ENCODE measurements around the gene GRAMD1B. TPM values are rescaled to one million over a fixed set of nuclear protein-coding genes. Genes with fewer than 3 reads are reported as not detected.
"Not testable (repeated sequence)": the region's sequence is repeated elsewhere in the genome, so short reads cannot be mapped to it uniquely, and the experiment has no call there.

The GRAMD1B gene
- total RNA-seq, 6 donors from 2014 or later = 5.8 to 132 (median 10.1) TPM

DNA sequence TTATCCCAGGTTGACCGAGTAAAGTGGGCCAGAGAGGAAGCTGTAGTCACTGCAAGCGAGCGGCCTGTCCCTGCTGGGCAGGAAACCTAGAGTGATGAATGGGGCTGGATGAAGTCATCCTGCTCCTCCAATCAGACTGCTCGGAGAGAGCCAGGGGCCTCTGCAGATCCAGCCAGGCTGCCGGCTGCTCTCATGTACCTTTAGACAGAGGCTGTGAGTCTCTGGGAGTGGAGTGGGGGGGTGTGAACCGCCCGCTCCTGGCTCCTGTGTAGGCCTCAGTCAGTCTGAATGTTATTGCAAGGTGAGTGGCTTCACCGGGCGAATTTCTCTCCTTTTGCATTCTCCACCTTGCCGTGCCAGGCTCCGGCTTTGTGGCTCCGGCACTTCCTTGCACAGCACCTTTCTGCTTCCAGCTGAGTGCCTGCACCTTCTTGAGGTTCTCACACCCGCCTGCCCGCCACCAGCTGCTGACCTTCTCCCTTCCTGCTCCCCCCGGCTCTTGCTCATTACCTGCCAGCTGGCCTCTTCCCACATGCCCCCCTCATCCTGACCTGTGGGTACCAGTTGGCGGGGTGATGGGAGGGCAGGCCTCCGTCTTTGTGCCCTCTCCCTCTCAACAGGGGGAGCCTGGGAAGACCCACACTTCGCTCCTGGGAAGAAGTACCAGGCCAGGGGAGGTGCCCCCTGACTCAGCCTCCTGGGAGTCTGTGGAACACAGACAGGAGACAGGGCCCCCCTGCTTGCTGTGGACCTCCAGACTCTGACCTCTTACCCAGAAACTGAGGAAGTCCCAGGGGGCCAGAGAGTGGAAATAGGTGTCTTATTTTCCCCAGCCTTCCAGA lies 79.9 kb downstream of the GRAMD1B start:
- Histone ChIP-seq H3K36me3 (no peaks in the 10 kb centered on the region), H3K27me3 (no peaks in the 10 kb centered on the region), H3K27ac (no peak overlapping the region), H3K4me3 (no peak overlapping the region), H3K4me1 (no peaks in the 10 kb centered on the region), H3K9me3 (no peaks in the 10 kb centered on the region)
- 79 to 83% methylated on average over 12 to 18 of the region's 18 CpGs for WGBS, 2 donors
- DNase-seq (peak in 1 of 2 donors; percentile 46), ATAC-seq (ENCODE audit: low FRiP score in 2 of 2) (no peak)
- TF ChIP-seq, protein P1, sequence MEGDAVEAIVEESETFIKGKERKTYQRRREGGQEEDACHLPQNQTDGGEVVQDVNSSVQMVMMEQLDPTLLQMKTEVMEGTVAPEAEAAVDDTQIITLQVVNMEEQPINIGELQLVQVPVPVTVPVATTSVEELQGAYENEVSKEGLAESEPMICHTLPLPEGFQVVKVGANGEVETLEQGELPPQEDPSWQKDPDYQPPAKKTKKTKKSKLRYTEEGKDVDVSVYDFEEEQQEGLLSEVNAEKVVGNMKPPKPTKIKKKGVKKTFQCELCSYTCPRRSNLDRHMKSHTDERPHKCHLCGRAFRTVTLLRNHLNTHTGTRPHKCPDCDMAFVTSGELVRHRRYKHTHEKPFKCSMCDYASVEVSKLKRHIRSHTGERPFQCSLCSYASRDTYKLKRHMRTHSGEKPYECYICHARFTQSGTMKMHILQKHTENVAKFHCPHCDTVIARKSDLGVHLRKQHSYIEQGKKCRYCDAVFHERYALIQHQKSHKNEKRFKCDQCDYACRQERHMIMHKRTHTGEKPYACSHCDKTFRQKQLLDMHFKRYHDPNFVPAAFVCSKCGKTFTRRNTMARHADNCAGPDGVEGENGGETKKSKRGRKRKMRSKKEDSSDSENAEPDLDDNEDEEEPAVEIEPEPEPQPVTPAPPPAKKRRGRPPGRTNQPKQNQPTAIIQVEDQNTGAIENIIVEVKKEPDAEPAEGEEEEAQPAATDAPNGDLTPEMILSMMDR (IDR thresholded peaks at IDR 0.05) = no peak
- no peak for TF ChIP-seq POLR2A (IDR thresholded peaks at IDR 0.05)
- TF ChIP-seq EP300 (IDR thresholded peaks at IDR 0.05) = no peak
- no peak for TF ChIP-seq POLR2AphosphoS5 (IDR thresholded peaks at IDR 0.05)

DNA sequence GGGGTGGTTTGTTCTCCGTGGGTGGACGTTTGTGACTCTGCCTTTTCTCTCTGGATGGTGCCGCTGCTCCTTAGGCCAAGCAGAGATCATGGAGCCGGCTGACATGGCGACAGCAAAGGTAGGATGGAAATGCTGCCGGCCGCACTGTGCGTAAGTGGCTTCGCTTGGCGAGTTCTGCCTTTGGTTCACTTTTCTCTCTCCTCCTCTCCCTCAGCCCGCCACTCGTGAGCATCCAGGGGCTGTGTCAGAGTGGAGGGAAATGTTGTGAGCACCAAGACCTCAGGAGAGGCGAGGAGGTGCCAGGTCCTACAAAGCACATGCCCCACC lies 80.5 kb downstream of the GRAMD1B start:
- no peaks in the 10 kb centered on the region for H3K4me1 ChIP-seq
- H3K27me3 ChIP-seq = no peaks in the 10 kb centered on the region
- no peaks in the 10 kb centered on the region for H3K36me3 ChIP-seq
- TF ChIP-seq POLR2A (IDR thresholded peaks at IDR 0.05) (no peak), EP300 (IDR thresholded peaks at IDR 0.05) (no peak), POLR2AphosphoS5 (IDR thresholded peaks at IDR 0.05) (no peak)
- TF ChIP-seq, protein P1 (IDR thresholded peaks at IDR 0.05) = no peak
- no peak overlapping the region for H3K27ac ChIP-seq
- H3K4me3 ChIP-seq = no peak overlapping the region
- peak in 1 of 2 donors; percentile 5 for ATAC-seq (ENCODE audit: low FRiP score in 2 of 2)
- 95 to 97% methylated on average over 13 of the region's 13 CpGs for WGBS, 2 donors
- DNase-seq = no peak
- no peaks in the 10 kb centered on the region for H3K9me3 ChIP-seq

DNA sequence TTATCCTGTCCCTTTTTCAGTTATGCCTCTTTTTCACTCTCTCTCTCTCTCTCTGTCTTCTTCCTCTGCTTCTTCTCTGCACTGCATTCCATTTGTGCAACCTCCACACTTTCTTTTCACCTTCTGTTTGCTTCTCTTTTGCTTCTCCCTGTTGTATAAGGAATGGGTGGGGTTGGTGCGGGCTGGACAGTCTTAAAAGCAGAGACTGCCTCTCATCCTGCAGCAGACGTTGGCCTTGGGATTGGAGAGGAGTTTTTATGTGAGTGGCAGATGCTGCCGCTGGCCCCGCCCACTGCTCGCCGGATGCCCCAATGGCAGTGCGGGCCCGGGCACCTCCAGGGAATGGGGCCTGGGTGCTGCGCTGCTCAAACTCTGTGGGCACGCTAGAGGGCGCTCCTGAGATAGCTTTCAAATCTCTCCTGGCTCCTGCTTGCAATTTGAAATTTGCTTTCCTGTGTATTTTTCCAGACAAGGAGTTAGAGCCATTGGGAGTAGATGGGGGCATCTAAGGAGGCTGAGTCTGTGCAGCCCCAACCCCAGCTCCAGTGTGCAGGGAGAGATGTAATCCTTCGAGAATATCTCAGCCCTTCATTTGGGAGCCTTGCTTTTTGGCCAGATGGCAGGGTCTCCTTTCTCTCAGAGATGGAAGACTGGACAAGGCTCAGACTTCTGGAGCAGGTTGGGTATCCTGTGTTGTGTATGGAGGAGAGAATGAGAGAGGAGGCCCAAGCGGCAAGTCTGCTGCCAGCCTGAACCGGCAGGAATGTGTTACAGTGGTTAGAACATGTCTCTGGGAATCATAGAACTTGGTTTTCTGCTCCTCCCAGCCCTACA lies 81.2 kb downstream of the GRAMD1B start:
- Histone ChIP-seq H3K4me3 (no peak overlapping the region), H3K9me3 (no peaks in the 10 kb centered on the region), H3K36me3 (no peaks in the 10 kb centered on the region), H3K27ac (no peak overlapping the region), H3K27me3 (no peaks in the 10 kb centered on the region), H3K4me1 (no peaks in the 10 kb centered on the region)
- TF ChIP-seq POLR2A (IDR thresholded peaks at IDR 0.05) = no peak
- TF ChIP-seq, protein P1 (IDR thresholded peaks at IDR 0.05) = peak; percentile 63 to 80 (median 76)
- 24 to 30% methylated on average over 9 to 14 of the region's 14 CpGs for WGBS, 2 donors
- ATAC-seq (ENCODE audit: low FRiP score in 2 of 2) = peak; percentile 88 to 93
- peak; percentile 78 to 92 for DNase-seq

DNA sequence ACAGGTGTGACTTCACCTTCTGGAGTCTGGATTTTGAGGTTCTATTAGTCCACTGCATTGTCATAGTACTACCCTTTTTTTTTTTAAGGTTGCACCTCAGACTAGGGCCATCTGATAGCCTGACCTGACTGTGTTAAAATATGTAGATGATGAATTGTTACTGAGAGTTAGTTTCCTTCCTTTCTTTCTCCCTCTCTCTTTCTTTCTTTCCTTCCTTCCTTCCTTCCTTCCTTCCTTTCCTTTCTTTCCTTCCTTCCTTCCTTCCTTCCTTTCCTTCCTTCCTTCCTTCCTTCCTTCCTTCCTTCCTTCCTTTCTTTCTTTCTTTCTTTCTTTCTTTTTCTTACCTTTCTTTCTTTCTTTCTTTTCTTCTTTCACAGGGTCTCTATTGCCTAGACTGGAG lies 83.2 kb downstream of the GRAMD1B start:
- not testable (repeated sequence) for ATAC-seq (ENCODE audit: low FRiP score in 2 of 2); H3K4me1 ChIP-seq; H3K4me3 ChIP-seq; DNase-seq; H3K27ac ChIP-seq; H3K9me3 ChIP-seq; H3K36me3 ChIP-seq; H3K27me3 ChIP-seq

DNA sequence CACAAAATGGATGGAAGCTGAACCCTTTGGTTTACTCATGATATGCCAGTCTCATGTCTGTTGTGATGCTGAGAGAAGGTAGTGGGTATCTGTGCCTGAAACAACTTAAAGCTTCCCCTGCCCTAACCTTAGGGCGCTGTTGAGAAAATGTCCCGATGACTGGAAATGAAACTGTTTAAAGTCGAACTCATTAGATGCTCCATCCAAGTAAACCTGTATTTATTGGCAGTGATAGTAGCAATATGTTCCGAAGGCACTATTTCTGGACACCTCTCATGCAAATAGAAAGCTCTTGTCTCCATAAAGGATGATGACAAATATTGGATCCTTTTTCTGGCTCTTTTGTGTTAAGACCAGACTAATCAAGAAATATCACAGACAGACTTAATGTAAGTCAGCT lies 86.2 kb downstream of the GRAMD1B start:
- Histone ChIP-seq H3K27ac (no peak overlapping the region), H3K27me3 (no peaks in the 10 kb centered on the region), H3K36me3 (no peaks in the 10 kb centered on the region), H3K9me3 (no peaks in the 10 kb centered on the region), H3K4me3 (no peak overlapping the region), H3K4me1 (no peaks in the 10 kb centered on the region)
- WGBS, 2 donors = 89 to 91% methylated on average over 4 of the region's 4 CpGs
- DNase-seq (no peak), ATAC-seq (ENCODE audit: low FRiP score in 2 of 2) (no peak)
- TF ChIP-seq EP300 (IDR thresholded peaks at IDR 0.05) (no peak), POLR2A (IDR thresholded peaks at IDR 0.05) (no peak), POLR2AphosphoS5 (IDR thresholded peaks at IDR 0.05) (no peak)
- TF ChIP-seq, protein P1 (IDR thresholded peaks at IDR 0.05) = no peak
